GM23338 (cell line): ENCODE results near the gene KIR2DL1. TPM values are rescaled to one million over a fixed set of nuclear protein-coding genes. Genes with fewer than 3 reads are reported as not detected.
"Not testable (repeated sequence)": the region's sequence is repeated elsewhere in the genome, so short reads cannot be mapped to it uniquely, and the experiment has no call there.

Experiments
- ATAC-seq: fragments of 200-7000 bp; cut with Tn5 transposase; 3 replicates; pipeline ENCODE4 v1.9.1; 2020
- DNase-seq: peaks from one replicate; pipeline ENCODE4 v3.0.0-alpha.2; 2015; ENCODE audit warnings: low spot score
- H2AFZ ChIP-seq: fragments of 200-600 bp; sonication (generic); 2 replicates; pipeline ENCODE4 v1.8.0; 2016; ENCODE audit warnings: antibody characterized with exemption, mild to moderate bottlenecking, moderate library complexity
- H3F3A ChIP-seq: fragments of 200-600 bp; sonication (generic); replicated peaks from 2 replicates; pipeline ENCODE4 v1.8.0; 2017; ENCODE audit warnings: antibody characterized with exemption, mixed run types, low read depth
- H3K27ac ChIP-seq: fragments of 200-600 bp; sonication (generic); 2 replicates; pipeline ENCODE4 v1.6.1; 2016; ENCODE audit warnings: low read depth
- H3K27me3 ChIP-seq: fragments of 200-600 bp; sonication (generic); 2 replicates; pipeline ENCODE4 v1.8.0; 2016; ENCODE audit warnings: mild to moderate bottlenecking, mixed run types, moderate library complexity; ENCODE audit not compliant: insufficient read depth
- H3K36me3 ChIP-seq: fragments of 200-600 bp; sonication (generic); 2 replicates; pipeline ENCODE4 v1.8.0; 2016; ENCODE audit warnings: mild to moderate bottlenecking; ENCODE audit not compliant: insufficient read depth
- H3K4me1 ChIP-seq: fragments of 200-600 bp; sonication (generic); 2 replicates; pipeline ENCODE4 v1.8.0; 2016; ENCODE audit warnings: mild to moderate bottlenecking, moderate library complexity; ENCODE audit not compliant: insufficient read depth
- H3K4me2 ChIP-seq: fragments of 200-600 bp; sonication (generic); 2 replicates; pipeline ENCODE4 v1.7.1; 2017; ENCODE audit warnings: mixed run types
- H3K4me3 ChIP-seq: fragments of 200-600 bp; sonication (generic); 2 replicates; pipeline ENCODE4 v1.6.1; 2016; ENCODE audit warnings: mixed run types
- H3K79me2 ChIP-seq: fragments of 200-600 bp; sonication (generic); replicated peaks from 2 replicates; pipeline ENCODE4 v1.8.0; 2017; ENCODE audit warnings: mild to moderate bottlenecking; ENCODE audit not compliant: insufficient read depth
- H3K9me2 ChIP-seq: fragments of 200-600 bp; sonication (generic); 2 replicates; pipeline ENCODE4 v1.8.0; 2017; ENCODE audit not compliant: insufficient read depth
- H4K20me1 ChIP-seq: fragments of 200-600 bp; sonication (generic); replicated peaks from 2 replicates; pipeline ENCODE4 v1.8.0; 2017; ENCODE audit warnings: mild to moderate bottlenecking; ENCODE audit not compliant: insufficient read depth
- H3K27ac Mint-ChIP-seq: 2 replicates; pipeline ENCODE4 v1.8.0; 2020; ENCODE audit warnings: inconsistent platforms, mild to moderate bottlenecking, moderate library complexity, mixed read lengths
- H3K27me3 Mint-ChIP-seq: 3 replicates; pipeline ENCODE4 v1.8.0; 2022; ENCODE audit warnings: low read depth, mild to moderate bottlenecking, moderate library complexity, mixed read lengths, inconsistent platforms; ENCODE audit not compliant: insufficient read depth, poor library complexity
- H3K36me3 Mint-ChIP-seq: 3 replicates; pipeline ENCODE4 v1.8.0; 2021; ENCODE audit warnings: low read depth, mild to moderate bottlenecking, inconsistent platforms, moderate library complexity, mixed read lengths
- H3K4me1 Mint-ChIP-seq: 3 replicates; pipeline ENCODE4 v1.8.0; 2020; ENCODE audit warnings: mild to moderate bottlenecking, inconsistent platforms, mixed read lengths
- H3K4me3 Mint-ChIP-seq: 3 replicates; pipeline ENCODE4 v1.8.0; 2021; ENCODE audit warnings: moderate library complexity, mild to moderate bottlenecking, inconsistent platforms, mixed read lengths
- H3K9me3 Mint-ChIP-seq: 3 replicates; pipeline ENCODE4 v1.8.0; 2020; ENCODE audit warnings: moderate library complexity, mild to moderate bottlenecking, inconsistent platforms, mixed read lengths
- polyA plus RNA-seq: library from polyadenylated mRNA; unstranded; fragments of >200 nt; fragmentation: Nextera tagmentation; extraction: Ambion mirVana; gene quantifications from 2 replicates; pipeline ENCODE4 v1.2.1, GENCODE V29; 2016
- total RNA-seq: library from RNA; depleted of rRNA; stranded (reverse); fragments of >200 nt; shearing (Covaris generic); gene quantifications from 2 replicates; pipeline ENCODE4 v1.2.3, GENCODE V29; 2014

The KIR2DL1 gene
- total and polyA plus RNA-seq, 2 experiments from 2014 or later = not detected

DNA sequence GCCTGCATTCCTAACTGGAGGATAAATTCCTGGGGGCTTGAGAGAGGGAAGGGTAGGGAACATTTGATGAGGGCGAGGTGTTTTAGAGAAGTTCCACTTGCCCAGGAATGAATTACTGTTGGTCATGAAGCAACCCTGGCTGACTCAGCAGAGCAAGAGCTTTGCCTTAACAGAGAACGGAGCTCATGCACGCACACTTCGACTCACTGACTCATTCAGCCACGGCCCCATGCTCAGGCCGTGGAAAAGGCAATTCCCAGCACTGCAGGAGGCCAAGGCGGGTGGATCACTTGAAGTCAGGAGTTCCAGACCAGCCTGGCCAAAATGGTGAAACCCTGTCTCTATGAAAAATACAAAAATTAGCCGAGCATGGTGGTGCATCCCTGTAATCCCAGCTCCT is 5.4 kb upstream of the KIR2DL1 start:
- H3K27me3 ChIP-seq, H3K4me2 ChIP-seq, H3F3A ChIP-seq, H3K4me3 ChIP-seq, H3K27ac ChIP-seq, H4K20me1 ChIP-seq, H3K4me3 Mint-ChIP-seq, H3K27ac Mint-ChIP-seq, H3K36me3 ChIP-seq, H2AFZ ChIP-seq, H3K79me2 ChIP-seq, H3K27me3 Mint-ChIP-seq, H3K9me2 ChIP-seq, ATAC-seq, DNase-seq, H3K4me1 ChIP-seq, H3K4me1 Mint-ChIP-seq: not testable (repeated sequence)
- Mint-ChIP-seq H3K36me3 (peaks cover 36% of the 10 kb centered on the region), H3K9me3 (peaks cover 95% of the 10 kb centered on the region)

DNA sequence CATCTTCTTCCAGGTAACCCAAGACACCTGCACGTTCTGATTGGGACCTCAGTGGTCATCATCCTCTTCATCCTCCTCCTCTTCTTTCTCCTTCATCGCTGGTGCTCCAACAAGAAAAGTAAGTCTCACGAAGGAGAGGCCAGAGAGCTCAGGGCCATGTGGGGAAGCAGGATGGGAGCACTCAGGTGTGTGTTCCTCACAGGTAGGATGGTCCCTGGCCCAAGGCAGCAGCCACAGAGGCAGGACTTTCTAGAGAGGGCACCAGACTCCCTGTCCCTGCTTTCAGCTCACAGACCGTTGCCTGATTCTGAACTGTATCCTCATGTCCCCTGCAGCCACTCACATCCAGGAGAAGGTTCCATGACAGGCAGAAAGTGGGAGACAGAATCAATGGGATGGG is 3.1 kb upstream of the KIR2DL1 start:
- H3K27me3 ChIP-seq, H3K4me1 Mint-ChIP-seq, H3K4me2 ChIP-seq, H3K36me3 ChIP-seq, H3F3A ChIP-seq, ATAC-seq, H3K9me2 ChIP-seq, H3K4me1 ChIP-seq, H3K79me2 ChIP-seq, H3K27me3 Mint-ChIP-seq, H3K27ac ChIP-seq, H3K4me3 ChIP-seq, H4K20me1 ChIP-seq, DNase-seq, H2AFZ ChIP-seq, H3K4me3 Mint-ChIP-seq, H3K27ac Mint-ChIP-seq: not testable (repeated sequence)
- Mint-ChIP-seq H3K9me3 (peaks cover 94% of the 10 kb centered on the region), H3K36me3 (peaks cover 42% of the 10 kb centered on the region)

DNA sequence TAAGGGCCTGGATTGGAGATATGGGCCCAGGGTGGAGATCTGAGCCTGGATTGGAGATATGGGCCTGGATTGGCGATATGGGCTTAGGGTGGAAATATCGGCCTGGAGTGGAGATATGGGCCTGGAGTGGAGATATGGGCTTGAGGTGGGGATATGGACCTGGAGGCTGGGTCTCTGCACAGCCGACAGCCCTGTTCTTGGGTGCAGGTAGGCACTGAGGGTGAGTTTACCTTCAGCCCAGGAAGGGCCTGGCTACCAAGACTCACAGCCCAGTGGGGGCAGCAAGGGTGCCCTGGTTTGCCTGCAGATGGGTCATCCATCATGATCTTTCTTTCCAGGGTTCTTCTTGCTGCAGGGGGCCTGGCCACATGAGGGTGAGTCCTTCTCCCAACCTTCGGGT is 918 bp downstream of the KIR2DL1 start:
- H3K9me3 Mint-ChIP-seq = peaks cover 94% of the 10 kb centered on the region
- H3K27me3 Mint-ChIP-seq = not testable (repeated sequence)

DNA sequence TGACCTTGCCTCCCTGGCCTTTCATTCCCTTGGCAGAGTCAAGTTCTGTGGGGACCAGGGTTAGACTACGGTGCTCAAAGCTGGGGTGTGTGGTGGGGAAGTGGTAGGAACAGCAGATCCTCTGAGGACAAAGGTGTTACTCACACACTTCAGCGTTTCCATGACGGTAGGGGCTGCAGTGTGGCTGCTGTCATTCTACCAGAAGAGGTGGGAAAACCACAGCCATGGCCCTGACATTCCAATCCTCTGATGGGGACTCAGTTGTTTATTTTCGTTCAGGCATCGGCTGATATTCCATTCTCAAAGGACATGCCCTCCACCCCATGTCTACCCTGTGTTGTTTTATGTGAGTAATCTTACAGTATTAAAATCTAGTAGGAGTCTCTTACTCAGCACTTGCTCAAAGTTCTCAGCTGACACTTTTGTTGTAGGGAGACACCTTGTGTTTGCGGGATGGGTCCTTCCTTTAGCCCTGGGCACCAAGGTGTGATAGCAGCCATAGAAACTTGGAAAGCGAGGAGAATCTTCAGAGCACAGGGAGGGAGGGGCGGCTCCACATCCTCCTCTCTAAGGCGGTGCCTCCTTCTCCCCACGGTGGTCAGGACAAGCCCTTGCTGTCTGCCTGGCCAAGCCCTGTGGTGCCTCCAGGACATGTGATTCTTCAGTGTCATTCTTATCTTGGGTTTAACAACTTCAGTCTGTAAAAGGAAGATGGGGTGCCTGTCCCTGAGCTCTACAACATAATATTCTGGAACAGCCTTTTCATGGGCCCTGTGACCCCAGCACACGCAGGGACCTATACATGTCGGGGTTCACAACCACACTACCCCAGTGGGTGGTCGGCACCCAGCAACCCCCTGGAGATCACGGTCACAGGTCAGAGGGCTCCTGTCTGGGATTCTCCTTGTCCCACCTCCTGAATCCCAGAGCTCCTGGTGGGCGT is 1.7 kb downstream of the KIR2DL1 start:
- not testable (repeated sequence) for H3K27ac Mint-ChIP-seq, H3K27ac ChIP-seq, H3K27me3 Mint-ChIP-seq, H3K36me3 ChIP-seq, H3K4me3 Mint-ChIP-seq, DNase-seq, ATAC-seq, H2AFZ ChIP-seq, H3K79me2 ChIP-seq, H3F3A ChIP-seq, H3K4me1 Mint-ChIP-seq, H3K4me3 ChIP-seq, H3K9me2 ChIP-seq, H3K27me3 ChIP-seq, H3K4me1 ChIP-seq, H4K20me1 ChIP-seq, H3K4me2 ChIP-seq
- peaks cover 46% of the 10 kb centered on the region for H3K36me3 Mint-ChIP-seq
- H3K9me3 Mint-ChIP-seq = peaks cover 94% of the 10 kb centered on the region

More for the DNA sequence above, 918 bp downstream of the KIR2DL1 start:
- not testable (repeated sequence) for H3K4me1 ChIP-seq, H2AFZ ChIP-seq, H3K4me2 ChIP-seq, H3K27ac ChIP-seq, H3K4me3 Mint-ChIP-seq, DNase-seq, H3K79me2 ChIP-seq, H3K4me1 Mint-ChIP-seq, ATAC-seq, H3K4me3 ChIP-seq, H3K9me2 ChIP-seq, H3K27me3 ChIP-seq, H3K36me3 ChIP-seq, H3F3A ChIP-seq, H4K20me1 ChIP-seq, H3K27ac Mint-ChIP-seq
- H3K36me3 Mint-ChIP-seq = peaks cover 49% of the 10 kb centered on the region

DNA sequence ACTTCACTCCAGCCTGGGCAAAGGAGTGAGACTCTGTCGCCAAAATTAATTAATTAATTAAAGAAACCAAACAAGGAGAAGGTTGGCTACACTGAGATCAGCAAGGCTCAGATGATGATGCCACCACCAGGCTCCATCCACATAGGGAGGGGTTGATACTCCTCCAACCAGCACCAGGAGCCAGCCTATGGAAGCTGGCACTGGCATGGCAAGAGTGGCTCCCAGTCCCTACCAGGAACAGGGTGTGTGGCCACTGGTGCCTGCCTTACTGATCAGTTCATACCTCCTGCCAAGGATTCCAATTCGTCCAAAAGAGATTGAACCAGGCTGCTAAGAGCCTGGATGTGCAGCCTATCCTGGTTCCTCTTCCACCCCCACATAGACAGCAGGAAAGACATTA is 3.1 kb downstream of the KIR2DL1 start:
- not testable (repeated sequence) for H3K4me3 Mint-ChIP-seq, H3K36me3 ChIP-seq, H3K27me3 Mint-ChIP-seq, ATAC-seq, H2AFZ ChIP-seq, H3F3A ChIP-seq, H3K27ac Mint-ChIP-seq, H3K9me2 ChIP-seq, H3K27me3 ChIP-seq, H3K4me1 ChIP-seq, H3K27ac ChIP-seq, H3K4me3 ChIP-seq, H3K4me1 Mint-ChIP-seq, DNase-seq, H4K20me1 ChIP-seq, H3K79me2 ChIP-seq, H3K4me2 ChIP-seq
- Mint-ChIP-seq H3K36me3 (peaks cover 37% of the 10 kb centered on the region), H3K9me3 (peaks cover 94% of the 10 kb centered on the region)

DNA sequence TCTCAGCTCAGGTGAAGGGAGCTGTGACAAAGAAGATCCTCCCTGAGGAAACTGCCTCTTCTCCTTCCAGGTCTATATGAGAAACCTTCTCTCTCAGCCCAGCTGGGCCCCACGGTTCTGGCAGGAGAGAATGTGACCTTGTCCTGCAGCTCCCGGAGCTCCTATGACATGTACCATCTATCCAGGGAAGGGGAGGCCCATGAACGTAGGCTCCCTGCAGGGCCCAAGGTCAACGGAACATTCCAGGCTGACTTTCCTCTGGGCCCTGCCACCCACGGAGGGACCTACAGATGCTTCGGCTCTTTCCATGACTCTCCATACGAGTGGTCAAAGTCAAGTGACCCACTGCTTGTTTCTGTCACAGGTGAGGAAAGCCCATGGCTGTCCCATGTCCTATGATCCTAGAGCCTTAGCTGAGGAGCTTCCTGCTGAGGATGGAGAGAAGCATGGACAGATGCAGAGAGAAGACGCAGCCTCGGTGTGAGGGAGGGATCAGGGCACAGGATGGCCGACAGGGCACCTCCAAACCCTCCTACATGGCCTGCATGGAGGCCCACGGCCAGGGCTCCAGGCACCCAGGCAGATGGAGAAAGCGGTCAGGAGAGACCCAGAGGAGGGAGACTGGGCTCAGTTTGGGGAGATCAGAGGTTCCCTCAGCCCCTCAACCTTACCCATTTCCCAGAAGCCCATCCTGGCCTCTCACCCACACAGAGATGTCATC is 5.7 kb downstream of the KIR2DL1 start:
- H3K36me3 ChIP-seq, H3K27ac Mint-ChIP-seq, H3K4me3 ChIP-seq, H2AFZ ChIP-seq, H3K79me2 ChIP-seq, H3K27ac ChIP-seq, H4K20me1 ChIP-seq, H3K4me2 ChIP-seq, ATAC-seq, H3K4me1 Mint-ChIP-seq, H3K9me2 ChIP-seq, H3F3A ChIP-seq, H3K4me3 Mint-ChIP-seq, H3K27me3 Mint-ChIP-seq, H3K27me3 ChIP-seq, DNase-seq, H3K4me1 ChIP-seq: not testable (repeated sequence)
- Mint-ChIP-seq H3K36me3 (peaks cover 36% of the 10 kb centered on the region), H3K9me3 (peaks cover 93% of the 10 kb centered on the region)
